ACC112 (cell line): ENCODE data around the gene EME2.
A peak's percentile ranks its signal among the peaks of the same experiment; 100 is the strongest.

Source experiments
- H2AFZ ChIP-seq: fragments of 200-600 bp; sonication (generic); one replicate; pipeline ENCODE4 v1.6.0; 2017; ENCODE audit warnings: antibody characterized with exemption, low read length; ENCODE audit not compliant: unreplicated experiment
- H3K27ac ChIP-seq: fragments of 200-600 bp; sonication (generic); 2 replicates; pipeline ENCODE4 v1.5.1; 2014; ENCODE audit warnings: low read depth, mild to moderate bottlenecking, antibody characterized with exemption, low read length, moderate library complexity
- H3K27me3 ChIP-seq: fragments of 200-600 bp; sonication (generic); 2 replicates; pipeline ENCODE4 v1.6.1; 2014; ENCODE audit warnings: mild to moderate bottlenecking, antibody characterized with exemption, low read length, moderate library complexity, mixed read lengths; ENCODE audit not compliant: insufficient read depth
- H3K36me3 ChIP-seq: fragments of 200-600 bp; sonication (generic); 2 replicates; pipeline ENCODE4 v1.6.1; 2016; ENCODE audit warnings: mild to moderate bottlenecking, antibody characterized with exemption, low read length, moderate library complexity, mixed read lengths; ENCODE audit not compliant: insufficient read depth
- H3K4me1 ChIP-seq: fragments of 200-600 bp; sonication (generic); one replicate; pipeline ENCODE4 v1.6.1; 2016; ENCODE audit warnings: low read length, mixed read lengths; ENCODE audit not compliant: insufficient read depth, unreplicated experiment, control insufficient read depth
- H3K4me3 ChIP-seq: fragments of 200-600 bp; sonication (generic); 2 replicates; pipeline ENCODE4 v1.5.1; 2014; ENCODE audit warnings: mild to moderate bottlenecking, low read depth, low read length
- H3K79me2 ChIP-seq: fragments of 200-600 bp; sonication (generic); one replicate; pipeline ENCODE4 v1.6.0; 2016; ENCODE audit warnings: low read length; ENCODE audit not compliant: control insufficient read depth, unreplicated experiment, insufficient read depth

Gene EME2

DNA sequence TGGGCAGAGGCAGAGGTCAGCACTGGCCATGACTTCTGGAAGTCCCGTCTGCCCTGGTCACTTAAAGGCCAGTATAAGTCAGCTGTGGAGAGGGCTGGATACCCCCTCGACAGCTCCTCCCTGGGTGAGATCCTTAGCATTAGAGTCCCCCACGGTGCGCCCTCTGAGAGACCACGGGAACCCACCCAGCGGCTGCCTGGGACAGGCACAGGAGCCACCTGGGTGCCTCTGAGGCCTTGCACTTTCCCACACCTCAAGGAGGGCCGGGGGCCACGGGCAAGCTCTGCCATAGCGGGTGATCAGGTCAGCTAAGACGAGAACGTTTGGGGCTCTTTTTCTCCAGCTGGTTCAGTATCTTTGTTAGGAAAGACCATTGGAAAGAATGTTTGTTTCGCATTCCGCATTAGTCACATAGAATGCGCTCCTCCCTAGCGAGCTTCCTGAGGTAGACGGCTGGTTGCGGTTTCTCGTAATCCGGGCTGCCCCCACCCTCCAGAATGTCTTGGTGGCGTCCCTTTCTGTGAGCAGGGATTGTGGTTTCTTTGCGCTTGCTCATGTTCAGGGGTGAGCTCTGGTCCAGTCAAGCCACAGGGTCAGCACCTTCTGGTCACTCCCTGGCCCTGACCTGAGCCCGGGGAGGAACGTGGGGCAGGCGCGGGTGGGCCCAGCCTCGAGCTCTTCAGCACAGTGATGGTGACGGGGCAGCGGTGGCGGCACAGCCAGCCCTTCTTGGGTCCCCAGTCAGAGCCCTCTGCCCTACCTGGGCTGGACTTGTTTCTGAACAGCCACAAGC is 26.5 kb upstream of the EME2 start:
- peak overlapping the region; percentile 69 for H3K27ac ChIP-seq
- H3K79me2 ChIP-seq: peaks cover 3% of the 10 kb centered on the region
- no peak overlapping the region for H3K4me3 ChIP-seq
- H3K36me3 ChIP-seq: no peaks in the 10 kb centered on the region; the same call in 1 of the 2 replicates
- H3K27me3 ChIP-seq: no peaks in the 10 kb centered on the region
- H3K4me1 ChIP-seq: peaks cover 11% of the 10 kb centered on the region
- H2AFZ ChIP-seq: no peak overlapping the region

DNA sequence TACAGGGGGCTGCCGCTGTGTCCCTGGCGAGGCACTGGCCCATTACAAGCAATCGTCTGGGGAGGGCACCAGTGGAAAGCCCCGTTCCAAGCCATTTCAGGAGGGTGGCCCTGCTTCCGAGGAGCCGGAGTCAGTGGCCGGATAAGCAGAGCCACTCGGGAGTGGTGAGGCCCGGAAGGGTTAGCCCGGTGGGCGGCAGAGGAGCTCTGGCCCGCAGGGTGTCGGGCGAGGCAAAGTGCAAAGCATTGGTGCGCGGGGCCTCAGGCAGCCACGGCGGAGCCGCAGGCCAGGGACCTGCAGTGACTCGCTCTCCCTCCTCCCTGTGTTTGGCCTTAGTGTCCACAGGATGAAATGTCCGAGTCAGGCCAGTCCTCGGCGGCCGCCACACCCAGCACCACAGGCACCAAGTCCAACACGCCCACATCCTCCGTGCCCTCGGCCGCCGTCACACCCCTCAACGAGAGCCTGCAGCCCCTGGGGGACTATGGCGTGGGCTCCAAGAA is 25.9 kb upstream of the EME2 start:
- H3K4me3 ChIP-seq: no peak overlapping the region
- H3K27ac ChIP-seq: peak overlapping the region; percentile 43
- peaks cover 11% of the 10 kb centered on the region for H3K4me1 ChIP-seq
- no peaks in the 10 kb centered on the region for H3K79me2 ChIP-seq
- no peak overlapping the region for H2AFZ ChIP-seq
- no peaks in the 10 kb centered on the region; the same call in 1 of the 2 replicates for H3K36me3 ChIP-seq
- no peaks in the 10 kb centered on the region for H3K27me3 ChIP-seq

DNA sequence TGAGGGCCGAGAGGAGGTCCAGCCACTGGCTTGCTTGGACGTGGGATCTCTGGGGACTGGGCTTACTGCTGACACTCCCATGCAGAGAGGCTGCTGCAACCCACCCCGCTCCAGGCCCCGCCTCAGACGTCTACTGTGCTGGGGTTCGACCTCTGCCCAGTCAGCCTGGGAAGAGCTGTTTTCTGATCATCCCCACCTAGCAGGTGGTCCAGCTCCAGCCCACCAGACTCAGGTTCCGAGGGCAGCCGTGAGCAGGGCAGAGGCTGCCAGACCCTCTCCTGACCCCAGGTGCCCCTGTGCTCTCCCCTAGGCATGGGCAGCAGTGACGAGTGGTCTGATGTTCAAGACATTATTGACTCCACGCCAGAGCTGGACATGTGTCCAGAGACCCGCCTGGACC is 24.7 kb upstream of the EME2 start:
- H2AFZ ChIP-seq: no peak overlapping the region
- H3K4me1 ChIP-seq: peaks cover 11% of the 10 kb centered on the region
- H3K79me2 ChIP-seq: no peaks in the 10 kb centered on the region
- no peak overlapping the region for H3K4me3 ChIP-seq
- no peaks in the 10 kb centered on the region; the same call in 1 of the 2 replicates for H3K36me3 ChIP-seq
- H3K27me3 ChIP-seq: no peaks in the 10 kb centered on the region
- no peak overlapping the region for H3K27ac ChIP-seq

DNA sequence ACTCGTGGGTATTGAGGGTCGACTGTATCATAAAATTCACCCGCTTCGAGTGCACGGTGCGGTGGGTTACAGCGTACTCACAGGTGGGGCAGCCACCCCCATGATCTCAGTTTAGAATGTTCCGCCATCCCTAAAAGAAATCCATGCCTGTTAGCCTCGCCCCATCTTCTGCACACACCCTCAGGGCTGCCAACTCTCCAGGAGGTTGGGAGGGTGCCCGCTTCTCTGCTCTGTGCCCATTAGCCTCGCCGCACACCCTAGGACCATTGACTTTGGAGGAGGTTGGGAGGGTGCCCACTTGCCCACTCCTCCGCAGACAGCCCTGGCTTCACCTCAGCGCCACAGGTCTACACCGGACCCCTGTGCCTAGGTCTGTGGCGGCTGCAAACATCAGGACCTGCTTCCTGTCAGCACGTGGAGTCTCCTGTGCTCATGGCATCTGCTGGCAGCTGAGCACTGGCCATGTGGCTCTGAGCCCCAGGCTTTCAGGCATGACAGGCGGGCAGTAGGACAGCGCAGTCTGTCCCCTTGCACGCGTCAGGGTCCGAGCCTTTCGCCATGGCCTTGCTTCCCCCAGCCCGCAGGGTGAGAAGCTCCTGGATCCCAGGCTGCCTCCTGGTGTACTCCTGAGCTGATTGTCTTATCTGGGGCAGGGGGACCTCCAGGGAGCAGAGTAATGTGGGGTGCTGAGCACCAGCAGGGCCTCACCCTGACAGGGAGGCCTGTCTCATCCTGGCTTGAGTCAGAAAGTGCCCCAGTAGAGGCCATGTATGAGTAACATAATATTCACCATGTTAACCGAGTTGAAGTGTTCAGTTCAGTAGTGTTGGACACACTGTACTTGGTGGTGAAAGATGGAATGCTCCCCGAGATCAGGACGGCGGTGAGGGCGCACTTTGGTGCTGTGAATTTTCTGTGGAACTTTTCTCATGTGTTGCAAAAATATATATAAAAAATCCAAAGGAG is 23.2 kb upstream of the EME2 start:
- no peaks in the 10 kb centered on the region; the same call in 1 of the 2 replicates for H3K36me3 ChIP-seq
- no peak overlapping the region for H3K4me3 ChIP-seq
- no peaks in the 10 kb centered on the region for H3K79me2 ChIP-seq
- H2AFZ ChIP-seq: no peak overlapping the region
- H3K27me3 ChIP-seq: no peaks in the 10 kb centered on the region
- no peak overlapping the region for H3K27ac ChIP-seq
- peaks cover 11% of the 10 kb centered on the region for H3K4me1 ChIP-seq

DNA sequence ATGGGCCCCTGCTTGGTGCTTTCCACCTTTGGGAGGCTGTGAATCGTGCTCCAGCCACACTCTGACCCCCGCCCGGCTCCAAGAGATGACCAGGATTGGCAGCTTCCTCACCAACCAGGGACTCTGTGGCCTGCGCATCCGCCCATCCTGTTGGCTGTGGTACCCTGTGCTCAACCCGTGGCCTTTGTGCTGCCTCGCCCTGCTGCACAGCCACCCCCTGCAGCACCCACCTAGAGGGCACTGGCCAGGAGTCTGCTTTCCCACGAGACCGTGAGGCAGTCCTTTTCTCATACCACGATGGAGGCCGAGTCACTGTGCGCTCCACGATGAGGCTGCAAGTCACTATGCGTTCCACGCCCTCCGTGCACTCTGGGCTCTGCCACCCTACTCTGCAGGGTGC is 20.7 kb upstream of the EME2 start:
- H3K4me1 ChIP-seq: no peaks in the 10 kb centered on the region
- no peaks in the 10 kb centered on the region for H3K27me3 ChIP-seq
- no peak overlapping the region for H3K27ac ChIP-seq
- no peaks in the 10 kb centered on the region for H3K36me3 ChIP-seq
- H3K79me2 ChIP-seq: no peaks in the 10 kb centered on the region
- H3K4me3 ChIP-seq: no peak overlapping the region
- H2AFZ ChIP-seq: no peak overlapping the region

DNA sequence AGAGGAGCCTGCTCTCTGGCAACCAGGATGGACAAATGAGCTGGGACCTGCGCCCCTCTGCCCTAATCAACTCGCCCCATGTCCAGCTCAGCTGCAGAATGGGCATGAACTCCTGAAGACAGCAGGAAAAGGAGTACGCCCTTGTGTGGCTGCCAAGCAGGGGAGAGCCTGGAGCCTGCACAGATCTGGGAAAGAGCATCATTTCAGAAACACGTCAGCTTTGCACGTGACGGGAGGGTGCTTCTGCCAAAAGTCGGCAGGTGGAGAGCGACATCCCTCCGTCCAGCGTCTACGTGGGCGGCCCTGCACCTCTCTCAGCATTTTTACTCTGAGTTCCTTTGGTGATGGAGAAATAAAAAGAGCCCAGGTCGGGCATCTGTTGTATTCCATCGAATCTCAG is 19.8 kb upstream of the EME2 start:
- no peaks in the 10 kb centered on the region for H3K36me3 ChIP-seq
- H2AFZ ChIP-seq: no peak overlapping the region

DNA sequence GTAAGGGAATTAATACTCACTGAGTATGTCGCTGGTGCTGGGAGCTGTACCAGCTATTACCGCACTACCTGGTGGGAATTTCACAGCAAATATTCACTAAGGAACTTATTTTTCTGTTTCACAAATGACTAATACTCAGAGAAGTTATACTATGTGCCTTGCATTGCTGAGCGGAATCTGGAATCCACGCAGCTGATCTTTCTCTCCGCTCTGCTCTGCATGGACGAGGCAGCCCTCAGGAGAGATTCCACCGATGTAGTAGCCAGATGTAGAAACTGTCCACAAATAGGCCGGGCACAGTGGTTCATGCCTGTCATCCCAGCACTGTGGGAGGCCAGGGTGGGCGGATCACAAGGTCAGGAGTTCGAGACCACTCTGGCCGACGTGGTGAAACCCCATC is 18.4 kb upstream of the EME2 start:
- H3K79me2 ChIP-seq: no peaks in the 10 kb centered on the region
- H3K27ac ChIP-seq: no peak overlapping the region
- no peaks in the 10 kb centered on the region for H3K4me1 ChIP-seq
- H3K27me3 ChIP-seq: no peaks in the 10 kb centered on the region
- no peaks in the 10 kb centered on the region for H3K36me3 ChIP-seq
- no peak overlapping the region for H2AFZ ChIP-seq
- no peak overlapping the region for H3K4me3 ChIP-seq

More for the DNA sequence above, 19.8 kb upstream of the EME2 start:
- no peaks in the 10 kb centered on the region for H3K79me2 ChIP-seq
- no peak overlapping the region for H3K27ac ChIP-seq
- H3K4me1 ChIP-seq: no peaks in the 10 kb centered on the region
- no peak overlapping the region for H3K4me3 ChIP-seq
- H3K27me3 ChIP-seq: no peaks in the 10 kb centered on the region

DNA sequence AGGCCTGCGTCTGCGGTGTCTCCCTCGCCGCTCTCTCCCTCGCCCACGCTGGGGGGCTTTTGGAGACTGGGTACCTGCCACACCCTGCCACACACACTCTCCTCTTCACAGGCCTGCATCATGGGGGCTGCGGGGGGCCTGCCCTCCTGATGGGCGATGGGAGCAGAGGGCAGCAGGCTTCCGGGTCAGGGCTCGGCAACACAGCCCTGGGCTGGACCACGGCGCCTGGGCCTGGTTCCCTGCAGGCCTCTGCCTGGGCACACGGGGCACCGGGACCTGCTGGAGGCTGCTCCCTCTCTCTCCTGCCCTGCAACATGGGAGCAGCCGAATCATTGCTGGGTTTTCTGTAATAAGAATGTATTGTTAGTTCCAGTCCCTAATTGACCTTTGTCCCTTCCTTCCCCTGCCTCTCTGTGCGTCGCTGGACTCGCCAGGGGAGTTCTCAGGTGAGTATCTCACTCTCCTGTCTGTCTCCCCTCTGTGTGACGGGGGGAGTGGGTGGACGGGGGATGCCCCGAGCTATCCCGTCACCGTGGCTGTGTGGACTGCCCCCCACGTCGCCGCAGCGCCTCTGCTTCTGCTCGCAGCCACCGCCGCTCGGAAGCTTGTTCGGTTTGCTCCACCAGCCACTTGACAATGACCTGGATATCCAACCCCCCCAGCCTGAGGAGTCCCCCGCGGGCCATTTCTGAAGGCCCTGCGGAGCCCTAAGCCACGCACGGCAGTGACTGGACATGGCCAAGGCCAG is 14.7 kb upstream of the EME2 start:
- Histone ChIP-seq H3K4me1 (no peaks in the 10 kb centered on the region), H2AFZ (no peak overlapping the region), H3K4me3 (no peak overlapping the region), H3K79me2 (no peaks in the 10 kb centered on the region), H3K36me3 (no peaks in the 10 kb centered on the region), H3K27ac (no peak overlapping the region), H3K27me3 (no peaks in the 10 kb centered on the region)

DNA sequence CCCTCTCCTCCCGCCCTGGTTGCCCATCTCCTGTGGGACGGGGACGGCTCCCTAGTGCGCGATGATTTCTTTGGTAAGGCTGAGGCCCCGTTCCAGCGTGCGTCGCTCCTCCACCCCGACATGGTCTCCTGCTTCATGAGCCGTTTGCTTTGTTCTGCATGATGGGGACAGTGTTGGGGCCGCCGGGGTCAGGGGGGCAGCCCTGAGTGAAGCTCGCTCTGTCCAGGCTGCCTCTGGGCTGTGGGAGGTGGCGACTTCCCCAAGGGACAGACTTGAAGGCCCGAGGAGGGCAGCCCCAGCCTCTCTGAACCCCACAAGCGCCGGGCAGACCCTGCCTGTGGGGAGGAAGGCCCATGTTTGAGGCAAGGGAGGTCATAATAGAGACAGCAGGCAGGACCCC is 13.7 kb upstream of the EME2 start:
- Histone ChIP-seq H3K27me3 (no peaks in the 10 kb centered on the region), H3K36me3 (peaks cover 5% of the 10 kb centered on the region; the same call in 1 of the 2 replicates), H2AFZ (no peak overlapping the region), H3K79me2 (no peaks in the 10 kb centered on the region), H3K4me1 (no peaks in the 10 kb centered on the region), H3K27ac (no peak overlapping the region), H3K4me3 (no peak overlapping the region)

DNA sequence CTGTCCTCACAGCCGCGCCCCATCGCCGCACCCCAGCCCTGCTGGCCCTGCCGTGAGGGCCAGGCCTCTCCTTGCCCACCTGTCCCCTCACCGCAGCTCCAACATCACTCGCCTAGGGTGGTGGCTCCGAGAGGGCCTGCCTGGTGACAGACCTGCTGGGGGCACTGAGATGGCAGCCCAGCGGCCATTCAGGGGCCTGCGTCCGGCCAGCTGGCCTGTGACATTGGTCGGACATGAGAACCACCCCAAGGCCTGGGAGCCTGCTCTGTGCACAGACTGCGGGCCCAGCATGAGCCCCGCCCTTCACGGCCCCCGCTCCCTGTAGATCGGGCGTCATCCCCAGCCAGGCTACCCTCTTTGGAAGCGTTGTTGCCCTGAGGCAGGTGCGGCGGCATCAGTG is 13.1 kb upstream of the EME2 start:
- no peaks in the 10 kb centered on the region for H3K27me3 ChIP-seq
- H3K36me3 ChIP-seq: peaks cover 5% of the 10 kb centered on the region; the same call in 1 of the 2 replicates
- no peak overlapping the region for H2AFZ ChIP-seq
- no peaks in the 10 kb centered on the region for H3K4me1 ChIP-seq
- H3K27ac ChIP-seq: no peak overlapping the region
- no peaks in the 10 kb centered on the region for H3K79me2 ChIP-seq
- H3K4me3 ChIP-seq: no peak overlapping the region
